Activated T-cell treated with anti-CD3 and anti-CD28 coated beads, Interleukin-2, amount 50 U/mL, for 72 hours (primary cell): ENCODE measurements around the gene C13orf46. TPM values are rescaled to one million over a fixed set of nuclear protein-coding genes. Genes with fewer than 3 reads are reported as not detected.

Experiments
- ATAC-seq, 2 donors: fragments of 150-1000 bp; cut with Tn5 transposase; replicated peaks in 1 of 2; 2 replicates each; pipeline ENCODE4 v1.10.0; 2021; ENCODE audit warnings: moderate library complexity in 2 of 2, mild to moderate bottlenecking in 1 of 2
- DNase-seq, 2 donors: peaks; one replicate each; pipeline ENCODE4 v3.0.0; 2021 to 2022; ENCODE audit warnings: mixed read lengths in 1 of 2
- H3K27ac Mint-ChIP-seq: one replicate; pipeline ENCODE4 v1.8.0; 2022; ENCODE audit warnings: mild to moderate bottlenecking, moderate library complexity, mixed read lengths
- H3K27me3 Mint-ChIP-seq: one replicate; pipeline ENCODE4 v1.8.0; 2022; ENCODE audit warnings: low read depth, mixed read lengths
- H3K36me3 Mint-ChIP-seq, 2 donors: one replicate each; pipeline ENCODE4 v1.8.0; 2022; ENCODE audit warnings: mixed read lengths in 2 of 2, mild to moderate bottlenecking in 1 of 2; ENCODE audit not compliant: insufficient read depth in 2 of 2
- H3K4me1 Mint-ChIP-seq: one replicate; pipeline ENCODE4 v1.8.0; 2022; ENCODE audit warnings: low read depth, mixed read lengths
- H3K4me3 Mint-ChIP-seq, 2 donors: one replicate each; pipeline ENCODE4 v1.8.0; 2022; ENCODE audit warnings: mild to moderate bottlenecking in 2 of 2, mixed read lengths in 2 of 2, moderate library complexity in 2 of 2
- H3K9me3 Mint-ChIP-seq, 2 donors: one replicate each; pipeline ENCODE4 v1.8.0; 2022; ENCODE audit warnings: mixed read lengths in 2 of 2
- total RNA-seq, 2 donors: library from RNA; stranded (reverse); gene quantifications; one replicate each; pipeline ENCODE4 v1.2.3, GENCODE V29; 2022

C13orf46 gene
- total RNA-seq, 2 donors from 2014 or later = 4.6 to 6.9 TPM

DNA sequence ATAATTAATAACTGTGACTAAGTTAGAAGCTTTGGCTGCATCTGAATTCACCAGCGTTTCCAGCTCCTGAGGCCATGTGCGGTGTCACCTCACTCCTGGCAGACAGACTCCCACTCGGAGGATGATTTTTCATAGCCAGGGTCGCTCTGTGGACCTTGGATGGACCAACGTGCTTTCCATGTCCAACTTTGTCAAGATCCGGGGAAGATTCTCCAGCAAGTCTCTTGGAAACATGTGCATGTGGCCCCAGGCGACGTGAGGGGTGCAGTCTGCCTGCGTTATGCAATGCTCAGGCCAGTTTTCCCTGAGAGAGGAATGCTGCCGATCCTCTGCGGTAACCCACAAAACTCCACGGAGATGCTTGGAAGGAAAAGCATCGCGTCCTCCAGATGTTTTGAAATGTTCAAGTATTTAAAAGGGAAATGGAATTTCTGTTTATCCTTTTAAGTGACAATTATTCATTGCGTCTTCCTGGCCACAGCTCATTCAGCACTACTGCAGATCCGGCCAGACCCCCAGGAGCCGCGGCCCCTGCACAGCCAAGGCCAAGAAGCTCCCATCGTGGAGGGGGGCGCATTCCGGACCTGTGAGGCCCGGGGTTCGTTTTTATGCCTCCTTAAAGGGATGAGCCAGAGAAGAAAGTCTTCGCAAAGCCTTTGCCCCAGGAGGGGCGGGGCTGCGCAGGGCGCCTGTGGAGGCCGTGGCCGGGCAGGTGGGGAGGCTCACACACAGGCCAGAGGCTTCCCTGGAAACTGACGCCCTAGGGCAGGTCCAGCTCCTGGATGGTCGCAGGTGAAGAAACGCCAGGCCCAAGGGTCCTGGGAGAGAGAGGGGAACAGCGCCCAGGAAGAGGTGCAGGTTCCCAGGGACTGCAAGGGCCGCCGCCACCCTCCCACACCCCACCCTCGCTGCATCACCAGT is 46.0 kb downstream of the C13orf46 start:
- Mint-ChIP-seq H3K27ac (no peak overlapping the region), H3K4me3 (no peak overlapping the region), H3K9me3 (no peaks in the 10 kb centered on the region), H3K36me3 (no peaks in the 10 kb centered on the region), H3K27me3 (peaks cover 35% of the 10 kb centered on the region), H3K4me1 (peaks cover 13% of the 10 kb centered on the region)
- DNase-seq (no peak), ATAC-seq (no peak)

GRCh38 chr13:113926951-113927660 is 46.8 kb downstream of the C13orf46 start:
- Mint-ChIP-seq H3K36me3 (peaks cover 0 to under 1% of the 10 kb centered on the region in 2 donors), H3K9me3 (peaks cover 1 to 2% of the 10 kb centered on the region in 2 donors), H3K4me3 (no peak overlapping the region), H3K27ac (no peak overlapping the region), H3K4me1 (peaks cover 12% of the 10 kb centered on the region), H3K27me3 (peaks cover 29% of the 10 kb centered on the region)
- DNase-seq (no peak), ATAC-seq (no peak)

DNA sequence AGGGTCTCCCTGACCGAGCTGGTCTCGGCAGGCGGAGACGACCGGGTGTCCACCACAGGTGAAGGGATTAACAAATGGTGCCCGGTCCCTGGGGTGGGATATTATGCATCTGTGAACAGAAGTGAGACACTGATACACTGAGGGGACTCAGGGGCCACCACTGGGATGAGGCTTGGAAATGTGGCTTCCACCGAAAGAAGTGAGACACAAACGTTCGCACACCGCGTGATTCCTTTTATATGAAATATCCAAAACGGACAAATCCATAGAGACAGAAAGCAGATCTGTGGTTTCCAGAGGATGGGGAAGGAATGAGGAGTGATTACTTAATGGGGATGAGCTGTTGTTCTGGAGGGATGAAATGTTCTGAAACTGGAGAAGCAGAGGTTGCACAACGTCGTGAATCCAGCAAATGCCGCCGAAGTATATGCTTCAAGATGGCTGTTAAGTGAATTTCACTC is 47.5 kb downstream of the C13orf46 start:
- peaks cover 4% of the 10 kb centered on the region for H3K4me1 Mint-ChIP-seq
- DNase-seq (no peak), ATAC-seq (no peak)
- no peak overlapping the region for H3K4me3 Mint-ChIP-seq
- peaks cover 36% of the 10 kb centered on the region for H3K27me3 Mint-ChIP-seq
- peaks cover 3 to 7% of the 10 kb centered on the region in 2 donors for H3K36me3 Mint-ChIP-seq
- peaks cover 4 to 7% of the 10 kb centered on the region in 2 donors for H3K9me3 Mint-ChIP-seq
- H3K27ac Mint-ChIP-seq = no peak overlapping the region

- H3K27me3 Mint-ChIP-seq = peaks cover 45% of the 10 kb centered on the region
- DNase-seq (no peak), ATAC-seq (no peak)
- H3K36me3 Mint-ChIP-seq = peaks cover 3 to 8% of the 10 kb centered on the region in 2 donors
- no peak overlapping the region for H3K27ac Mint-ChIP-seq
- no peaks in the 10 kb centered on the region for H3K4me1 Mint-ChIP-seq
- H3K9me3 Mint-ChIP-seq = peaks cover 4 to 9% of the 10 kb centered on the region in 2 donors
- no peak overlapping the region for H3K4me3 Mint-ChIP-seq
Observed at GRCh38 chr13:113924184-113924901, 49.5 kb downstream of the C13orf46 start.

GRCh38 chr13:113923376-113924063 is 50.4 kb downstream of the C13orf46 start:
- Mint-ChIP-seq H3K4me3 (no peak overlapping the region), H3K9me3 (peaks cover 4 to 9% of the 10 kb centered on the region in 2 donors), H3K4me1 (no peaks in the 10 kb centered on the region), H3K36me3 (peaks cover 3 to 8% of the 10 kb centered on the region in 2 donors), H3K27me3 (peaks cover 45% of the 10 kb centered on the region), H3K27ac (no peak overlapping the region)
- ATAC-seq (no peak), DNase-seq (no peak)

- DNase-seq = no peak
- Mint-ChIP-seq H3K9me3 (peaks cover 4 to 9% of the 10 kb centered on the region in 2 donors), H3K4me1 (no peaks in the 10 kb centered on the region), H3K4me3 (no peak overlapping the region), H3K27ac (no peak overlapping the region), H3K36me3 (peaks cover 3 to 8% of the 10 kb centered on the region in 2 donors), H3K27me3 (peaks cover 38% of the 10 kb centered on the region)
- ATAC-seq = no peak
Observed at GRCh38 chr13:113922412-113923118, 51.3 kb downstream of the C13orf46 start.

GRCh38 chr13:113921763-113922162 is 52.1 kb downstream of the C13orf46 start:
- peaks cover 32% of the 10 kb centered on the region for H3K27me3 Mint-ChIP-seq
- H3K9me3 Mint-ChIP-seq = peaks cover 4 to 9% of the 10 kb centered on the region in 2 donors
- peaks cover 3 to 8% of the 10 kb centered on the region in 2 donors for H3K36me3 Mint-ChIP-seq
- H3K4me3 Mint-ChIP-seq = no peak overlapping the region
- no peak overlapping the region for H3K27ac Mint-ChIP-seq
- ATAC-seq = no peak
- H3K4me1 Mint-ChIP-seq = no peaks in the 10 kb centered on the region
- no peak for DNase-seq

DNA sequence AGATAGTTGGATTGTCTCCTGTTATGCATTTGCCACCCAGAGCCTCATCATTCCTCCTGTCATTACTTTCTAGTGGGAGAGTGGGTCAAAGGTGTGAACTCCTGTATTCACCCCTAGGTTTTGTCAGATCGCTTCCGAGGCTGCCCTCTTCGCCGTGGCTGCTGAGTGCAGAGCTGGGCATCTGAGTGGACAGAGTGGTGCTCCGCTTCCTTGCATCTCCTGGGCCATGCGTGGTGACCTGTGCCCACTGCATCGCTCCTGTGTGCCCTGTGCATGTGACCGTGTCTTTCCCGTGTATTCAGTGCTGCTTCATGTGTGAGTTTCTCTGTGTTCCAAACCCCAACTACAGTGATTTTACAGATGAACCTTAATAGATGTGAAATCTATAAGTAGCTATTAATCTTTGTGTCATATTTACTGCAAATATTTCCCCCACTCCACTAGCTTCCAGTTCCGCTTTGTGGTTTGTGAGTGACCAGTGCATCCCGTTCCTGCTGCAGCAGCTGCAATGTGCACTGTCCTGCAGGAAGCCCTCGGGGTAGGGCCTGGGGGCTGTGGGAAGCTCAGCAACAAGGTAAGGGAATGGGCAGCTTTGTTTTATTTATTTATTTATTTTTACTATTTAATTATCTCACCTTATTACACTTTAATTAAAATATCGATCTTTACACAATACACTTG is 53.1 kb downstream of the C13orf46 start:
- ATAC-seq (no peak), DNase-seq (no peak)
- no peak overlapping the region for H3K4me3 Mint-ChIP-seq
- no peak overlapping the region for H3K27ac Mint-ChIP-seq
- H3K9me3 Mint-ChIP-seq = peaks cover 4 to 9% of the 10 kb centered on the region in 2 donors
- peaks cover 41% of the 10 kb centered on the region for H3K27me3 Mint-ChIP-seq
- H3K36me3 Mint-ChIP-seq = peaks cover 3 to 8% of the 10 kb centered on the region in 2 donors
- H3K4me1 Mint-ChIP-seq = no peaks in the 10 kb centered on the region

DNA sequence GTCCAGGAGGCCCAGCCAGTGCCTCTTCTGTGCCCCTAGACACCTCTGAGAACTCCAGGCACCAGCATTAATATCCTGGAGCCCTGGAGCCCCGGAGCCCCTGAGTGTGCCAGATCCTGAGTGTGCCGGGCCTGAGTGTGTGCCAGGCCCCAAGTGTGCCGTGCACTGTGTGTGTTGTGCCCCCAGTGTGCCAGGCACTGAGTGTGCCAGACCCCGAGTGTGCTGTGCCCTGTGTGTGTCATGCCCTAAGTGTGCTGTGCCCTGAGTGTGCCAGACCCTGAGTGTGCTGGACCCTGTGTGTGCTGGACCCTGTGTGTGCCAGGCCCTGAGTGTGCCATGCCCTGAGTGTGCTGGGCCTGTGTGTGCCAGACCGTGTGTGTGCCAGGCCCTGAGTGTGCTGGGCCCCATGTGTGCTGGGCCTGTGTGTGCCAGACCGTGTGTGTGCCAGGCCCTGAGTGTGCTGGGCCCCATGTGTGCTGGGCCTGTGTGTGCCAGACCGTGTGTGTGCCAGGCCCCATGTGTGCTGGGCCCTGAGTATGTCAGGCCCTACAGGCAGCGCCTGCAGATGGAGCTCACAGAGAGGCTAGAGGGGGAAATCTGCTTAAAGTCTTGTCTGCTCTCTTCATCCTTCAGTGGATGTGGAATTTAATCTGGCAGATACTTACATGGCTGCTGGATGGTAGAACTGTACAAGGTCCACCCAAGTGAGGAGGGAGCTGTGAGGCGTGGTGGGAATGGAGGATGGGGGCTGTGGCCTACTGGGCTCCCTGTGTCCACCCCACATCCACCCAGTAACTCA is 53.9 kb downstream of the C13orf46 start:
- no peak for ATAC-seq
- Mint-ChIP-seq H3K36me3 (peaks cover 3 to 8% of the 10 kb centered on the region in 2 donors), H3K4me3 (no peak overlapping the region), H3K4me1 (no peaks in the 10 kb centered on the region), H3K27ac (no peak overlapping the region), H3K27me3 (peaks cover 36% of the 10 kb centered on the region), H3K9me3 (peaks cover 4 to 9% of the 10 kb centered on the region in 2 donors)
- DNase-seq = no peak

GRCh38 chr13:113918981-113919701 is 54.7 kb downstream of the C13orf46 start:
- peaks cover 35% of the 10 kb centered on the region for H3K27me3 Mint-ChIP-seq
- peaks cover 4 to 11% of the 10 kb centered on the region in 2 donors for H3K9me3 Mint-ChIP-seq
- no peak overlapping the region for H3K27ac Mint-ChIP-seq
- H3K4me1 Mint-ChIP-seq = peaks cover 3% of the 10 kb centered on the region
- peaks cover 3 to 8% of the 10 kb centered on the region in 2 donors for H3K36me3 Mint-ChIP-seq
- no peak overlapping the region for H3K4me3 Mint-ChIP-seq
- no peak for DNase-seq
- no peak for ATAC-seq
